HepG2 (cell line): ENCODE measurements around the gene CAPN11. TPM values are rescaled to one million over a fixed set of nuclear protein-coding genes. Genes with fewer than 3 reads are reported as not detected.
A peak's percentile ranks its signal among the peaks of the same experiment; 100 is the strongest.

ENCODE experiments used
- ARNT2 ChIP-seq: sonication (generic); formaldehyde crosslinking; IDR thresholded peaks from 2 replicates; pipeline ENCODE4 v1.8.0; 2022; ENCODE audit warnings: mild to moderate bottlenecking, low read depth, missing genetic modification reagents, moderate library complexity
- ELF1 ChIP-seq: sonication (generic); formaldehyde crosslinking; IDR thresholded peaks from 2 replicates; pipeline ENCODE4 v1.4.0; 2020; ENCODE audit warnings: missing genetic modification reagents
- GLI4 ChIP-seq: sonication (generic); formaldehyde crosslinking; IDR thresholded peaks from 2 replicates; pipeline ENCODE4 v1.5.1; 2020; ENCODE audit warnings: missing genetic modification reagents, mild to moderate bottlenecking, moderate library complexity, borderline replicate concordance
- NFE2L1 ChIP-seq: sonication (generic); formaldehyde crosslinking; IDR thresholded peaks from 2 replicates; pipeline ENCODE4 v1.4.0; 2020; ENCODE audit warnings: missing genetic modification reagents, mild to moderate bottlenecking, borderline replicate concordance
- NFYB ChIP-seq: sonication (generic); formaldehyde crosslinking; IDR thresholded peaks from 2 replicates; pipeline ENCODE4 v1.4.0; 2020; ENCODE audit warnings: missing genetic modification reagents
- PPARG ChIP-seq: conservative IDR thresholded peaks from 2 replicates; pipeline ENCODE4 v1.6.1; 2016; ENCODE audit warnings: missing biosample characterization, missing genetic modification reagents
- SIN3A ChIP-seq: IDR thresholded peaks from 2 replicates; pipeline ENCODE4 v1.6.1; 2011; ENCODE audit warnings: low read depth, mild to moderate bottlenecking, control low read depth, low read length, borderline replicate concordance
- ZFP1 ChIP-seq: IDR thresholded peaks from 2 replicates; pipeline ENCODE4 v1.6.1; 2016
- ZFX ChIP-seq: sonication (generic); formaldehyde crosslinking; IDR thresholded peaks from 2 replicates; pipeline ENCODE4 v1.4.0; 2020; ENCODE audit warnings: mild to moderate bottlenecking, low read depth, missing genetic modification reagents, moderate library complexity
- ZNF331 ChIP-seq: sonication (generic); formaldehyde crosslinking; IDR thresholded peaks from 2 replicates; pipeline ENCODE4 v1.4.0; 2020; ENCODE audit warnings: missing genetic modification reagents
- ZNF451 ChIP-seq: sonication (generic); formaldehyde crosslinking; IDR thresholded peaks from 2 replicates; pipeline ENCODE4 v1.5.0; 2020; ENCODE audit warnings: mild to moderate bottlenecking, missing genetic modification reagents
- ZNF510 ChIP-seq: sonication (generic); formaldehyde crosslinking; IDR thresholded peaks from 2 replicates; pipeline ENCODE4 v1.4.0; 2020; ENCODE audit warnings: low read depth, mild to moderate bottlenecking, missing genetic modification reagents
- ZNF562 ChIP-seq: sonication (generic); formaldehyde crosslinking; IDR thresholded peaks from 2 replicates; pipeline ENCODE4 v1.8.0; 2022; ENCODE audit warnings: missing genetic modification reagents, borderline replicate concordance
- ZNF672 ChIP-seq: sonication (generic); formaldehyde crosslinking; IDR thresholded peaks from 2 replicates; pipeline ENCODE4 v1.8.1; 2022; ENCODE audit warnings: missing genetic modification reagents
- ZNF678 ChIP-seq: sonication (generic); formaldehyde crosslinking; IDR thresholded peaks from 2 replicates; pipeline ENCODE4 v1.4.0; 2020; ENCODE audit warnings: mild to moderate bottlenecking, missing genetic modification reagents
- ZNF780A ChIP-seq: sonication (generic); formaldehyde crosslinking; IDR thresholded peaks from 2 replicates; pipeline ENCODE4 v1.8.0; 2022; ENCODE audit warnings: mild to moderate bottlenecking, missing genetic modification reagents, moderate library complexity
- polyA plus RNA-seq, 8 experiments: library from polyadenylated mRNA; depleted of rRNA in 3 of 8; stranded (reverse) in 7 of 8; unstranded in 1 of 8; fragments of >200 nt; fragmentation: Illumina TruSeq in 4 of 8; extraction: Trizol in 4 of 8; gene quantifications; 2 replicates each; pipeline versions ENCODE4 v1.2.1 to v1.2.3, GENCODE V29; 2011 to 2016; ENCODE audit warnings: low read depth in 4 of 8, missing spikeins in 1 of 8, mixed read lengths in 1 of 8; ENCODE audit not compliant: insufficient read depth in 1 of 8
- total RNA-seq, 5 experiments: library from RNA; depleted of rRNA; stranded (reverse); fragments of >200 nt; fragmentation: Illumina TruSeq; extraction: Trizol; gene quantifications; 2 replicates each; pipeline ENCODE4 v1.2.3, GENCODE V29; 2016; ENCODE audit warnings: low read depth in 1 of 5
- TF ChIP-seq, protein P1 (sequence below): sonication (generic); formaldehyde crosslinking; IDR thresholded peaks from 2 replicates; pipeline ENCODE4 v1.5.0; 2020; ENCODE audit warnings: mild to moderate bottlenecking, missing genetic modification reagents, borderline replicate concordance
- TF ChIP-seq, protein P2 (sequence below): sonication (generic); formaldehyde crosslinking; IDR thresholded peaks from 2 replicates; pipeline ENCODE4 v1.5.1; 2020; ENCODE audit warnings: missing genetic modification reagents, mild to moderate bottlenecking, borderline replicate concordance

The CAPN11 gene
- total and polyA plus RNA-seq, 2 of the 13 experiments (the other 11 are each of a cell fraction or from before 2014, with no cell fraction given), result 0.07 to 0.11 TPM

DNA sequence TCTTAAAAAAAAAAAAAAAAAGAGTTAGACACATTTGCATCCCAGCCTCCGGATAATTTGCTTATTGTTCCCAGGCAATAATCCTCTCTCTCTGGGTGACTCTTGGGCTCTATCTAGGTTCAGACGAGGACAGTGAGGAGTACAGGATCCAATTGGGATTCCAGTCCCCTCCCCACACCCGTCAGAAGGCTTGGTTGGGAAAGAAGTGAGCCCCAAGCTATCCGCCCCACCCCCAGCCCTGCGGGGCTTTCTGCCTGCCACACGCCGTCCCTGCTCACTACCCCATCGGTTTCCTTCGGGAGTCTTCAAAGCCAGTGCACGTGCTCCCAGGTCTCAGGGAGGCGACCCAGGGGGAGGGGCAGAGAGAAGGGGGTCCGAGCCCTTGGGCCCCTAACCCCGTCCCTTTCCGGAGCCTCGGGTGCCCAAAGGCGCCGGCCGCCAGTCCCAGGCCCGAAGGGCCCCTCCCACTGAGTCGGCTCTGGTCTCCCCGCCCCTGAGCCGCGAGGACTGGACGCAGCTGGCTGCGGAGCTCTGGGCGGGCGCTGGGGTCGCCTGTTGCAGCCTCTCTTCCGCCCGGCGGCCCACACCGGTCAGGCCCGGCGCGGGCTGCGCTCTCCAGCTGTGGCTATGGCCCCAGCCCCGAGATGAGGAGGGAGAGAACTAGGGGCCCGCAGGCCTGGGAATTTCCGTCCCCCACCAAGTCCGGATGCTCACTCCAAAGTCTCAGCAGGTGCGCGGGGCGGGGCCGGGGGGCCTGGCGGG, 60.6 kb downstream of the CAPN11 start (continued):
- TF ChIP-seq, protein P1, sequence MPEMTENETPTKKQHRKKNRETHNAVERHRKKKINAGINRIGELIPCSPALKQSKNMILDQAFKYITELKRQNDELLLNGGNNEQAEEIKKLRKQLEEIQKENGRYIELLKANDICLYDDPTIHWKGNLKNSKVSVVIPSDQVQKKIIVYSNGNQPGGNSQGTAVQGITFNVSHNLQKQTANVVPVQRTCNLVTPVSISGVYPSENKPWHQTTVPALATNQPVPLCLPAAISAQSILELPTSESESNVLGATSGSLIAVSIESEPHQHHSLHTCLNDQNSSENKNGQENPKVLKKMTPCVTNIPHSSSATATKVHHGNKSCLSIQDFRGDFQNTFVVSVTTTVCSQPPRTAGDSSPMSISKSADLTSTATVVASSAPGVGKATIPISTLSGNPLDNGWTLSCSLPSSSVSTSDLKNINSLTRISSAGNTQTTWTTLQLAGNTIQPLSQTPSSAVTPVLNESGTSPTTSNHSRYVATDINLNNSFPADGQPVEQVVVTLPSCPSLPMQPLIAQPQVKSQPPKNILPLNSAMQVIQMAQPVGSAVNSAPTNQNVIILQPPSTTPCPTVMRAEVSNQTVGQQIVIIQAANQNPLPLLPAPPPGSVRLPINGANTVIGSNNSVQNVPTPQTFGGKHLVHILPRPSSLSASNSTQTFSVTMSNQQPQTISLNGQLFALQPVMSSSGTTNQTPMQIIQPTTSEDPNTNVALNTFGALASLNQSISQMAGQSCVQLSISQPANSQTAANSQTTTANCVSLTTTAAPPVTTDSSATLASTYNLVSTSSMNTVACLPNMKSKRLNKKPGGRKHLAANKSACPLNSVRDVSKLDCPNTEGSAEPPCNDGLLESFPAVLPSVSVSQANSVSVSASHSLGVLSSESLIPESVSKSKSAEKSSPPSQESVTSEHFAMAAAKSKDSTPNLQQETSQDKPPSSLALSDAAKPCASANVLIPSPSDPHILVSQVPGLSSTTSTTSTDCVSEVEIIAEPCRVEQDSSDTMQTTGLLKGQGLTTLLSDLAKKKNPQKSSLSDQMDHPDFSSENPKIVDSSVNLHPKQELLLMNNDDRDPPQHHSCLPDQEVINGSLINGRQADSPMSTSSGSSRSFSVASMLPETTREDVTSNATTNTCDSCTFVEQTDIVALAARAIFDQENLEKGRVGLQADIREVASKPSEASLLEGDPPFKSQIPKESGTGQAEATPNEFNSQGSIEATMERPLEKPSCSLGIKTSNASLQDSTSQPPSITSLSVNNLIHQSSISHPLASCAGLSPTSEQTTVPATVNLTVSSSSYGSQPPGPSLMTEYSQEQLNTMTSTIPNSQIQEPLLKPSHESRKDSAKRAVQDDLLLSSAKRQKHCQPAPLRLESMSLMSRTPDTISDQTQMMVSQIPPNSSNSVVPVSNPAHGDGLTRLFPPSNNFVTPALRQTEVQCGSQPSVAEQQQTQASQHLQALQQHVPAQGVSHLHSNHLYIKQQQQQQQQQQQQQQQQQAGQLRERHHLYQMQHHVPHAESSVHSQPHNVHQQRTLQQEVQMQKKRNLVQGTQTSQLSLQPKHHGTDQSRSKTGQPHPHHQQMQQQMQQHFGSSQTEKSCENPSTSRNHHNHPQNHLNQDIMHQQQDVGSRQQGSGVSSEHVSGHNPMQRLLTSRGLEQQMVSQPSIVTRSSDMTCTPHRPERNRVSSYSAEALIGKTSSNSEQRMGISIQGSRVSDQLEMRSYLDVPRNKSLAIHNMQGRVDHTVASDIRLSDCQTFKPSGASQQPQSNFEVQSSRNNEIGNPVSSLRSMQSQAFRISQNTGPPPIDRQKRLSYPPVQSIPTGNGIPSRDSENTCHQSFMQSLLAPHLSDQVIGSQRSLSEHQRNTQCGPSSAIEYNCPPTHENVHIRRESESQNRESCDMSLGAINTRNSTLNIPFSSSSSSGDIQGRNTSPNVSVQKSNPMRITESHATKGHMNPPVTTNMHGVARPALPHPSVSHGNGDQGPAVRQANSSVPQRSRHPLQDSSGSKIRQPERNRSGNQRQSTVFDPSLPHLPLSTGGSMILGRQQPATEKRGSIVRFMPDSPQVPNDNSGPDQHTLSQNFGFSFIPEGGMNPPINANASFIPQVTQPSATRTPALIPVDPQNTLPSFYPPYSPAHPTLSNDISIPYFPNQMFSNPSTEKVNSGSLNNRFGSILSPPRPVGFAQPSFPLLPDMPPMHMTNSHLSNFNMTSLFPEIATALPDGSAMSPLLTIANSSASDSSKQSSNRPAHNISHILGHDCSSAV (CRISPR knock-in tag), result peak; percentile 71; the same call in 1 of the 2 replicates
- TF ChIP-seq ZFP1 (0 out of 2 replicates have a peak, but pooled peaks have one; percentile 43), ZNF672 (CRISPR knock-in tag) (no peak), ZNF678 (CRISPR knock-in tag) (no peak), ARNT2 (CRISPR knock-in tag) (peak; percentile 81), GLI4 (peak; percentile 91), ZNF331 (CRISPR knock-in tag) (peak; percentile 46; the same call in 1 of the 2 replicates), SIN3A (peak; percentile 70; the same call in 1 of the 2 replicates), ZFX (CRISPR knock-in tag) (peak; percentile 83), PPARG (CRISPR knock-in tag) (0 out of 2 replicates have a peak, but pooled peaks have one; percentile 46), ZNF562 (CRISPR knock-in tag) (no peak), NFE2L1 (CRISPR knock-in tag) (0 out of 2 replicates have a peak, but pooled peaks have one; percentile 55), ZNF780A (no peak), ZNF451 (peak; percentile 83; the same call in 1 of the 2 replicates), NFYB (CRISPR knock-in tag) (peak; percentile 58), ELF1 (CRISPR knock-in tag) (0 out of 2 replicates have a peak, but pooled peaks have one; percentile 30), ZNF510 (CRISPR knock-in tag) (0 out of 2 replicates have a peak, but pooled peaks have one; percentile 53)
- TF ChIP-seq, protein P2, sequence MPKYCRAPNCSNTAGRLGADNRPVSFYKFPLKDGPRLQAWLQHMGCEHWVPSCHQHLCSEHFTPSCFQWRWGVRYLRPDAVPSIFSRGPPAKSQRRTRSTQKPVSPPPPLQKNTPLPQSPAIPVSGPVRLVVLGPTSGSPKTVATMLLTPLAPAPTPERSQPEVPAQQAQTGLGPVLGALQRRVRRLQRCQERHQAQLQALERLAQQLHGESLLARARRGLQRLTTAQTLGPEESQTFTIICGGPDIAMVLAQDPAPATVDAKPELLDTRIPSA, result no peak
